ENCODE results near the gene HSPA8. TPM values are rescaled to one million over a fixed set of nuclear protein-coding genes. Genes with fewer than 3 reads are reported as not detected.

The HSPA8 gene
- total RNA-seq, 1 experiment from 2014 or later: 1,124 TPM

DNA sequence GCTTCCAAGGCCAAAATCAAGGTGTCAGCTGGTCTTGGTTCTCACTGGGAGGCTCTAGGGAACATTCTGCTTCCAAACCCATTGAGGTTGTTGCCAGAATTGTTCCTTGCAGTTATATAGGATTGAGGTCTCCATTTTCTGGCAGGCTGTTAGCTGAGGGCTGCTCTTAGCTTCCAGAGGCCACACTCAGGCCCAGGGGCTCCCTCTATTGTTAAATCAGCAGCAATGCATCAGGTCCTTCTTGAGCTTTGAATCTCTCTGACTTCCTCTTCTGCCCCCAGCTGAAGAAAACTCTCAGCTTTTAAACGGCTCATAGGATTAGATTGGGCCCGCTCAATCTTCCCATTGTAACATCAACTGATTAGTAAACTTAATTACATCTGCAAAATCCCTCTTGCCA, 41.0 kb downstream of the HSPA8 start (continued):
- TF ChIP-seq, protein P1, sequence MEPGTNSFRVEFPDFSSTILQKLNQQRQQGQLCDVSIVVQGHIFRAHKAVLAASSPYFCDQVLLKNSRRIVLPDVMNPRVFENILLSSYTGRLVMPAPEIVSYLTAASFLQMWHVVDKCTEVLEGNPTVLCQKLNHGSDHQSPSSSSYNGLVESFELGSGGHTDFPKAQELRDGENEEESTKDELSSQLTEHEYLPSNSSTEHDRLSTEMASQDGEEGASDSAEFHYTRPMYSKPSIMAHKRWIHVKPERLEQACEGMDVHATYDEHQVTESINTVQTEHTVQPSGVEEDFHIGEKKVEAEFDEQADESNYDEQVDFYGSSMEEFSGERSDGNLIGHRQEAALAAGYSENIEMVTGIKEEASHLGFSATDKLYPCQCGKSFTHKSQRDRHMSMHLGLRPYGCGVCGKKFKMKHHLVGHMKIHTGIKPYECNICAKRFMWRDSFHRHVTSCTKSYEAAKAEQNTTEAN (CRISPR knock-in tag; IDR thresholded peaks at IDR 0.05): no peak

DNA sequence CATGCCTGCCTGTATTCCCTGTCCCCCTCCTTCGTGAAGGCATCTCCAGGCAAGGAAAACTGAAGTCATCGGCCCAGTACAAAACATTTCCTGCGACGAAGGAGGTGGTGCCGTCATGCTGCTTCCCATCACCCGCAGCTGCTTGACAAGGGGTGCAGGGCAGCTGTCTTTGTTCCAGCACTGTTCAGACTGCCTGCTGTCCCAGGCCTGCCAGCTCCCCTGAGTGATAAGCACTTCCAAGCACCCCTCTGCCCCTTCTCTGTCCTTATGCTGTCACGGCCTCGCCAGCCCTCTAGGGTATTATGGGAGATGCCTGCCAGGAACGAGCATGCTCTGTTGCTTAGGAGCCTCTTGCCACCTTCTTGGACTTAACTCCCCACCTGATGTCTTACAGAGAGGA, 43.2 kb downstream of the HSPA8 start:
- Mint-ChIP-seq H3K36me3 (no peaks in the 10 kb centered on the region), H3K27ac (no peak overlapping the region), H3K27me3 (ENCODE audit: low read depth) (peaks cover 9% of the 10 kb centered on the region), H3K4me1 (peaks cover 8% of the 10 kb centered on the region), H3K9me3 (no peaks in the 10 kb centered on the region), H3K4me3 (no peak overlapping the region)
- ChIA-PET POLR2A (no interaction called here), CTCF (interaction anchor here (0.6 to 2.8 kb wide), 3 partner anchors 36 to 155 kb away, joined by 3 to 55 read pairs (median 3); no protein-coding TSS in a partner anchor)
- no peak for DNase-seq (ENCODE audit: low spot score)
- ATAC-seq: no peak
- TF ChIP-seq, protein P2, sequence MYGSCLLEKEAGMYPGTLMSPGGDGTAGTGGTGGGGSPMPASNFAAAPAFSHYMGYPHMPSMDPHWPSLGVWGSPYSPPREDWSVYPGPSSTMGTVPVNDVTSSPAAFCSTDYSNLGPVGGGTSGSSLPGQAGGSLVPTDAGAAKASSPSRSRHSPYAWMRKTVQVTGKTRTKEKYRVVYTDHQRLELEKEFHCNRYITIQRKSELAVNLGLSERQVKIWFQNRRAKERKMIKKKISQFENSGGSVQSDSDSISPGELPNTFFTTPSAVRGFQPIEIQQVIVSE (CRISPR knock-in tag; IDR thresholded peaks at IDR 0.05; ENCODE audit: borderline replicate concordance): no peak
- TF ChIP-seq TCF7 (CRISPR knock-in tag; IDR thresholded peaks at IDR 0.05; ENCODE audit: low read depth) (no peak), JUN (CRISPR knock-in tag; IDR thresholded peaks at IDR 0.05) (no peak), CREM (CRISPR knock-in tag; IDR thresholded peaks at IDR 0.05) (no peak), FOXK1 (CRISPR knock-in tag; IDR thresholded peaks at IDR 0.05) (no peak), ZNF396 (CRISPR knock-in tag; IDR thresholded peaks at IDR 0.05; ENCODE audit: borderline replicate concordance) (no peak), GRHL2 (CRISPR knock-in tag; IDR thresholded peaks at IDR 0.05; ENCODE audit: insufficient replicate concordance, severe bottlenecking) (no peak), GTF2I (CRISPR knock-in tag; conservative IDR thresholded peaks at IDR 0.05) (no peak), CREB1 (CRISPR knock-in tag; IDR thresholded peaks at IDR 0.05) (no peak), ATF1 (CRISPR knock-in tag; IDR thresholded peaks at IDR 0.05) (no peak), ZNF138 (CRISPR knock-in tag; conservative IDR thresholded peaks at IDR 0.05) (no peak), ZNF219 (CRISPR knock-in tag; IDR thresholded peaks at IDR 0.05; ENCODE audit: borderline replicate concordance) (no peak), ZNF232 (CRISPR knock-in tag; IDR thresholded peaks at IDR 0.05) (no peak), NR1H2 (CRISPR knock-in tag; IDR thresholded peaks at IDR 0.05) (no peak)
- TF ChIP-seq, protein P3, sequence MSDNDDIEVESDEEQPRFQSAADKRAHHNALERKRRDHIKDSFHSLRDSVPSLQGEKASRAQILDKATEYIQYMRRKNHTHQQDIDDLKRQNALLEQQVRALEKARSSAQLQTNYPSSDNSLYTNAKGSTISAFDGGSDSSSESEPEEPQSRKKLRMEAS (CRISPR knock-in tag; IDR thresholded peaks at IDR 0.05): no peak
- TF ChIP-seq, protein P4, sequence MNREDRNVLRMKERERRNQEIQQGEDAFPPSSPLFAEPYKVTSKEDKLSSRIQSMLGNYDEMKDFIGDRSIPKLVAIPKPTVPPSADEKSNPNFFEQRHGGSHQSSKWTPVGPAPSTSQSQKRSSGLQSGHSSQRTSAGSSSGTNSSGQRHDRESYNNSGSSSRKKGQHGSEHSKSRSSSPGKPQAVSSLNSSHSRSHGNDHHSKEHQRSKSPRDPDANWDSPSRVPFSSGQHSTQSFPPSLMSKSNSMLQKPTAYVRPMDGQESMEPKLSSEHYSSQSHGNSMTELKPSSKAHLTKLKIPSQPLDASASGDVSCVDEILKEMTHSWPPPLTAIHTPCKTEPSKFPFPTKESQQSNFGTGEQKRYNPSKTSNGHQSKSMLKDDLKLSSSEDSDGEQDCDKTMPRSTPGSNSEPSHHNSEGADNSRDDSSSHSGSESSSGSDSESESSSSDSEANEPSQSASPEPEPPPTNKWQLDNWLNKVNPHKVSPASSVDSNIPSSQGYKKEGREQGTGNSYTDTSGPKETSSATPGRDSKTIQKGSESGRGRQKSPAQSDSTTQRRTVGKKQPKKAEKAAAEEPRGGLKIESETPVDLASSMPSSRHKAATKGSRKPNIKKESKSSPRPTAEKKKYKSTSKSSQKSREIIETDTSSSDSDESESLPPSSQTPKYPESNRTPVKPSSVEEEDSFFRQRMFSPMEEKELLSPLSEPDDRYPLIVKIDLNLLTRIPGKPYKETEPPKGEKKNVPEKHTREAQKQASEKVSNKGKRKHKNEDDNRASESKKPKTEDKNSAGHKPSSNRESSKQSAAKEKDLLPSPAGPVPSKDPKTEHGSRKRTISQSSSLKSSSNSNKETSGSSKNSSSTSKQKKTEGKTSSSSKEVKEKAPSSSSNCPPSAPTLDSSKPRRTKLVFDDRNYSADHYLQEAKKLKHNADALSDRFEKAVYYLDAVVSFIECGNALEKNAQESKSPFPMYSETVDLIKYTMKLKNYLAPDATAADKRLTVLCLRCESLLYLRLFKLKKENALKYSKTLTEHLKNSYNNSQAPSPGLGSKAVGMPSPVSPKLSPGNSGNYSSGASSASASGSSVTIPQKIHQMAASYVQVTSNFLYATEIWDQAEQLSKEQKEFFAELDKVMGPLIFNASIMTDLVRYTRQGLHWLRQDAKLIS (CRISPR knock-in tag; IDR thresholded peaks at IDR 0.05; ENCODE audit: borderline replicate concordance): no peak
- TF ChIP-seq, protein P5, sequence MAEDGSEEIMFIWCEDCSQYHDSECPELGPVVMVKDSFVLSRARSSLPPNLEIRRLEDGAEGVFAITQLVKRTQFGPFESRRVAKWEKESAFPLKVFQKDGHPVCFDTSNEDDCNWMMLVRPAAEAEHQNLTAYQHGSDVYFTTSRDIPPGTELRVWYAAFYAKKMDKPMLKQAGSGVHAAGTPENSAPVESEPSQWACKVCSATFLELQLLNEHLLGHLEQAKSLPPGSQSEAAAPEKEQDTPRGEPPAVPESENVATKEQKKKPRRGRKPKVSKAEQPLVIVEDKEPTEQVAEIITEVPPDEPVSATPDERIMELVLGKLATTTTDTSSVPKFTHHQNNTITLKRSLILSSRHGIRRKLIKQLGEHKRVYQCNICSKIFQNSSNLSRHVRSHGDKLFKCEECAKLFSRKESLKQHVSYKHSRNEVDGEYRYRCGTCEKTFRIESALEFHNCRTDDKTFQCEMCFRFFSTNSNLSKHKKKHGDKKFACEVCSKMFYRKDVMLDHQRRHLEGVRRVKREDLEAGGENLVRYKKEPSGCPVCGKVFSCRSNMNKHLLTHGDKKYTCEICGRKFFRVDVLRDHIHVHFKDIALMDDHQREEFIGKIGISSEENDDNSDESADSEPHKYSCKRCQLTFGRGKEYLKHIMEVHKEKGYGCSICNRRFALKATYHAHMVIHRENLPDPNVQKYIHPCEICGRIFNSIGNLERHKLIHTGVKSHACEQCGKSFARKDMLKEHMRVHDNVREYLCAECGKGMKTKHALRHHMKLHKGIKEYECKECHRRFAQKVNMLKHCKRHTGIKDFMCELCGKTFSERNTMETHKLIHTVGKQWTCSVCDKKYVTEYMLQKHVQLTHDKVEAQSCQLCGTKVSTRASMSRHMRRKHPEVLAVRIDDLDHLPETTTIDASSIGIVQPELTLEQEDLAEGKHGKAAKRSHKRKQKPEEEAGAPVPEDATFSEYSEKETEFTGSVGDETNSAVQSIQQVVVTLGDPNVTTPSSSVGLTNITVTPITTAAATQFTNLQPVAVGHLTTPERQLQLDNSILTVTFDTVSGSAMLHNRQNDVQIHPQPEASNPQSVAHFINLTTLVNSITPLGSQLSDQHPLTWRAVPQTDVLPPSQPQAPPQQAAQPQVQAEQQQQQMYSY (CRISPR knock-in tag; IDR thresholded peaks at IDR 0.05): no peak
- TF ChIP-seq, protein P6, sequence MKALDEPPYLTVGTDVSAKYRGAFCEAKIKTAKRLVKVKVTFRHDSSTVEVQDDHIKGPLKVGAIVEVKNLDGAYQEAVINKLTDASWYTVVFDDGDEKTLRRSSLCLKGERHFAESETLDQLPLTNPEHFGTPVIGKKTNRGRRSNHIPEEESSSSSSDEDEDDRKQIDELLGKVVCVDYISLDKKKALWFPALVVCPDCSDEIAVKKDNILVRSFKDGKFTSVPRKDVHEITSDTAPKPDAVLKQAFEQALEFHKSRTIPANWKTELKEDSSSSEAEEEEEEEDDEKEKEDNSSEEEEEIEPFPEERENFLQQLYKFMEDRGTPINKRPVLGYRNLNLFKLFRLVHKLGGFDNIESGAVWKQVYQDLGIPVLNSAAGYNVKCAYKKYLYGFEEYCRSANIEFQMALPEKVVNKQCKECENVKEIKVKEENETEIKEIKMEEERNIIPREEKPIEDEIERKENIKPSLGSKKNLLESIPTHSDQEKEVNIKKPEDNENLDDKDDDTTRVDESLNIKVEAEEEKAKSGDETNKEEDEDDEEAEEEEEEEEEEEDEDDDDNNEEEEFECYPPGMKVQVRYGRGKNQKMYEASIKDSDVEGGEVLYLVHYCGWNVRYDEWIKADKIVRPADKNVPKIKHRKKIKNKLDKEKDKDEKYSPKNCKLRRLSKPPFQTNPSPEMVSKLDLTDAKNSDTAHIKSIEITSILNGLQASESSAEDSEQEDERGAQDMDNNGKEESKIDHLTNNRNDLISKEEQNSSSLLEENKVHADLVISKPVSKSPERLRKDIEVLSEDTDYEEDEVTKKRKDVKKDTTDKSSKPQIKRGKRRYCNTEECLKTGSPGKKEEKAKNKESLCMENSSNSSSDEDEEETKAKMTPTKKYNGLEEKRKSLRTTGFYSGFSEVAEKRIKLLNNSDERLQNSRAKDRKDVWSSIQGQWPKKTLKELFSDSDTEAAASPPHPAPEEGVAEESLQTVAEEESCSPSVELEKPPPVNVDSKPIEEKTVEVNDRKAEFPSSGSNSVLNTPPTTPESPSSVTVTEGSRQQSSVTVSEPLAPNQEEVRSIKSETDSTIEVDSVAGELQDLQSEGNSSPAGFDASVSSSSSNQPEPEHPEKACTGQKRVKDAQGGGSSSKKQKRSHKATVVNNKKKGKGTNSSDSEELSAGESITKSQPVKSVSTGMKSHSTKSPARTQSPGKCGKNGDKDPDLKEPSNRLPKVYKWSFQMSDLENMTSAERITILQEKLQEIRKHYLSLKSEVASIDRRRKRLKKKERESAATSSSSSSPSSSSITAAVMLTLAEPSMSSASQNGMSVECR (CRISPR knock-in tag; IDR thresholded peaks at IDR 0.05; ENCODE audit: borderline replicate concordance): no peak
- TF ChIP-seq, protein P7, sequence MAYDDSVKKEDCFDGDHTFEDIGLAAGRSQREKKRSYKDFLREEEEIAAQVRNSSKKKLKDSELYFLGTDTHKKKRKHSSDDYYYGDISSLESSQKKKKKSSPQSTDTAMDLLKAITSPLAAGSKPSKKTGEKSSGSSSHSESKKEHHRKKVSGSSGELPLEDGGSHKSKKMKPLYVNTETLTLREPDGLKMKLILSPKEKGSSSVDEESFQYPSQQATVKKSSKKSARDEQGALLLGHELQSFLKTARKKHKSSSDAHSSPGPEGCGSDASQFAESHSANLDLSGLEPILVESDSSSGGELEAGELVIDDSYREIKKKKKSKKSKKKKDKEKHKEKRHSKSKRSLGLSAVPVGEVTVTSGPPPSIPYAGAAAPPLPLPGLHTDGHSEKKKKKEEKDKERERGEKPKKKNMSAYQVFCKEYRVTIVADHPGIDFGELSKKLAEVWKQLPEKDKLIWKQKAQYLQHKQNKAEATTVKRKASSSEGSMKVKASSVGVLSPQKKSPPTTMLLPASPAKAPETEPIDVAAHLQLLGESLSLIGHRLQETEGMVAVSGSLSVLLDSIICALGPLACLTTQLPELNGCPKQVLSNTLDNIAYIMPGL (CRISPR knock-in tag; IDR thresholded peaks at IDR 0.05): no peak

Measured in WTC11 (cell line).